ENCODE data around the gene NRG2. TPM values are rescaled to one million over a fixed set of nuclear protein-coding genes. Genes with fewer than 3 reads are reported as not detected.

NRG2 gene
- polyA plus RNA-seq, 3 donors = 0.01 TPM; not detected in 2

DNA sequence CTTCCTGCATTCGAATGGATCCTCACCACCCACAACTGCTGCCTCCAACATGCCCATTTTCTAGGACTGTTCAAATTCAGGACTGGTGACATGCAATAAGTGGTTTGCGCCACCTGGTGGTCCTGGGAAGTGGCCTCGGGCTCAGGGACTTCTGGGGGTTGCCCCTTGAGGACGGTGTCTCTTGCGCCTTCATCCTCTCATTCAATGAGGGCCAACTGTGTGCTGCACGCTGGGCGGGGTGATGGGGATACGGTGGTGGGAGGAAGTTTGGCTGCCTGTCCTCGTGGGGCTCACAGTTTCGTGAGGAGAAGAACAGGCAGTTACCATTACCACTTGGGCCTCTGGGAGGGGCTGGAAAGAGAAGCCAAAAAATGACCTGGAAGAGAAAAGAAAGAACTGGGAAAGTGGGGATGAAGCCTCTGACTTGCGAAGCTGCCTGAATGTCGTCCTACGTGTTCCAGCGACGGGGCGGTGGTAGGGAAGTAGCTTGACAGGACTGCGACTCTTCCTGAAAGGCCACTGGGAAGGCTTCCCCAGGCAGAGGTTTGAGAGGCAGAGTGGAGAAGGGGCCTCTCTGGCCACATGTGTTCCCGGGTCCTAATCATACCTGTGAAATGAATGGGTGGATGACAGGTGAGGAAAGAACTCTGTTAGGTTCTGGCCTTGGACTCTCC is 198.5 kb downstream of the NRG2 start:
- H3K36me3 Mint-ChIP-seq = no peaks in the 10 kb centered on the region
- Histone ChIP-seq H3K27ac (ENCODE audit: low read depth in 1 of 2, low read length in 2 of 2) (no peak overlapping the region), H3K4me2 (replicated peaks; ENCODE audit: extremely low read depth, low read length, poor library complexity, severe bottlenecking) (no peak overlapping the region), H3K4me3 (replicated peaks in 1 of 3; ENCODE audit: low read depth in 2 of 3, low read length in 3 of 3) (no peak overlapping the region), H3K9me3 (replicated peaks in 1 of 2; ENCODE audit: control insufficient read depth in 1 of 2, insufficient read depth in 1 of 2, low read length in 2 of 2) (peaks cover 0 to 11% of the 10 kb centered on the region in 2 donors), H3K79me2 (ENCODE audit: insufficient read depth, low read length) (no peaks in the 10 kb centered on the region), H3K9ac (ENCODE audit: insufficient read depth, low read length, poor library complexity, severe bottlenecking) (no peak overlapping the region), H4K20me1 (ENCODE audit: insufficient read depth, low read length) (no peaks in the 10 kb centered on the region), H3K36me3 (replicated peaks in 1 of 2; ENCODE audit: control insufficient read depth in 1 of 2, insufficient read depth in 2 of 2, low read length in 2 of 2) (no peaks in the 10 kb centered on the region), H3K4me1 (ENCODE audit: control insufficient read depth in 1 of 2, insufficient read depth in 2 of 2, low read length in 2 of 2) (peaks cover 3 to 7% of the 10 kb centered on the region in 2 donors), H3K27me3 (ENCODE audit: control insufficient read depth in 2 of 2, insufficient read depth in 2 of 2, low read length in 2 of 2) (peaks cover 24 to 35% of the 10 kb centered on the region in 2 donors), H2AFZ (ENCODE audit: insufficient read depth, low read depth, low read length, poor library complexity, severe bottlenecking) (no peak overlapping the region)
- peak; percentile 22 to 50 (median 23) for DNase-seq
- intact Hi-C loops (cut with micrococcal nuclease) = no loop called here
- peaks cover 8% of the 10 kb centered on the region for H3K4me1 Mint-ChIP-seq
- peak overlapping the region in 1 of 2 donors; percentile 19 for H3K4me3 Mint-ChIP-seq
- peaks cover 40 to 58% (median 41%) of the 10 kb centered on the region in 3 donors for H3K27me3 Mint-ChIP-seq (ENCODE audit: low read depth in 3 of 3)
- peak overlapping the region in 1 of 7 donors; percentile 31 for H3K27ac Mint-ChIP-seq
- H3K9me3 Mint-ChIP-seq = peaks cover 0 to 4% (median 1%) of the 10 kb centered on the region in 7 donors
- TF ChIP-seq, protein P1, sequence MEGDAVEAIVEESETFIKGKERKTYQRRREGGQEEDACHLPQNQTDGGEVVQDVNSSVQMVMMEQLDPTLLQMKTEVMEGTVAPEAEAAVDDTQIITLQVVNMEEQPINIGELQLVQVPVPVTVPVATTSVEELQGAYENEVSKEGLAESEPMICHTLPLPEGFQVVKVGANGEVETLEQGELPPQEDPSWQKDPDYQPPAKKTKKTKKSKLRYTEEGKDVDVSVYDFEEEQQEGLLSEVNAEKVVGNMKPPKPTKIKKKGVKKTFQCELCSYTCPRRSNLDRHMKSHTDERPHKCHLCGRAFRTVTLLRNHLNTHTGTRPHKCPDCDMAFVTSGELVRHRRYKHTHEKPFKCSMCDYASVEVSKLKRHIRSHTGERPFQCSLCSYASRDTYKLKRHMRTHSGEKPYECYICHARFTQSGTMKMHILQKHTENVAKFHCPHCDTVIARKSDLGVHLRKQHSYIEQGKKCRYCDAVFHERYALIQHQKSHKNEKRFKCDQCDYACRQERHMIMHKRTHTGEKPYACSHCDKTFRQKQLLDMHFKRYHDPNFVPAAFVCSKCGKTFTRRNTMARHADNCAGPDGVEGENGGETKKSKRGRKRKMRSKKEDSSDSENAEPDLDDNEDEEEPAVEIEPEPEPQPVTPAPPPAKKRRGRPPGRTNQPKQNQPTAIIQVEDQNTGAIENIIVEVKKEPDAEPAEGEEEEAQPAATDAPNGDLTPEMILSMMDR (IDR thresholded peaks at IDR 0.05) = peak; percentile 62
- 69% methylated on average over 12 of the region's 18 CpGs for WGBS (ENCODE audit: insufficient coverage)

DNA sequence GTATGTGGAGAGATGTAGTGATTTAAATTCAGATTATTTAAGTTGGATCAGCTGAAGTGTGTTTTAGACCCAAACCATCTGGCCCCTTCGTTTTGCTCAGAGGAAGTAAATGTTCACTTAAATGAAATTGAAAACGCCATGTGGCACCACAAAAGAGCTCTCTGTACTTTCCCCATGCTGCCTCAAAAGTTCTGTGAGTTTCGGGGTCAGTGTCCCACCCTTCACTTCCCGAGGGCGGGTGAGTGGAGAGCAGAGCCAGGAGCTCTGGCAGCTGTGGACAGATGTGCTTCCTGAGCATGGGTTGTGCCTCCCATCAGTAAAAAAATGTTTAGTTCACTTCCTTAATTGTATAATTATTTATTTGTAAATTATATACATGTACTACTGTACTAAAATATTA is 199.1 kb downstream of the NRG2 start:
- H3K4me2 ChIP-seq (replicated peaks; ENCODE audit: extremely low read depth, low read length, poor library complexity, severe bottlenecking) = no peak overlapping the region
- no peak overlapping the region for H3K9ac ChIP-seq (ENCODE audit: insufficient read depth, low read length, poor library complexity, severe bottlenecking)
- no peak overlapping the region for H3K27ac Mint-ChIP-seq
- H3K9me3 ChIP-seq (replicated peaks in 1 of 2; ENCODE audit: control insufficient read depth in 1 of 2, insufficient read depth in 1 of 2, low read length in 2 of 2) = peaks cover 0 to 11% of the 10 kb centered on the region in 2 donors
- H3K36me3 ChIP-seq (replicated peaks in 1 of 2; ENCODE audit: control insufficient read depth in 1 of 2, insufficient read depth in 2 of 2, low read length in 2 of 2) = no peaks in the 10 kb centered on the region
- H2AFZ ChIP-seq (ENCODE audit: insufficient read depth, low read depth, low read length, poor library complexity, severe bottlenecking) = no peak overlapping the region
- H4K20me1 ChIP-seq (ENCODE audit: insufficient read depth, low read length) = no peaks in the 10 kb centered on the region
- H3K27ac ChIP-seq (ENCODE audit: low read depth in 1 of 2, low read length in 2 of 2) = no peak overlapping the region
- no peaks in the 10 kb centered on the region for H3K79me2 ChIP-seq (ENCODE audit: insufficient read depth, low read length)
- peaks cover 22 to 28% of the 10 kb centered on the region in 2 donors for H3K27me3 ChIP-seq (ENCODE audit: control insufficient read depth in 2 of 2, insufficient read depth in 2 of 2, low read length in 2 of 2)
- H3K9me3 Mint-ChIP-seq = peaks cover 0 to 4% (median 1%) of the 10 kb centered on the region in 7 donors
- WGBS (ENCODE audit: insufficient coverage) = 18% methylated on average over 3 of the region's 5 CpGs
- intact Hi-C loops (cut with micrococcal nuclease) = no loop called here
- H3K4me1 ChIP-seq (ENCODE audit: control insufficient read depth in 1 of 2, insufficient read depth in 2 of 2, low read length in 2 of 2) = peaks cover 3 to 7% of the 10 kb centered on the region in 2 donors
- H3K4me1 Mint-ChIP-seq = peaks cover 7% of the 10 kb centered on the region
- DNase-seq = no peak
- TF ChIP-seq, protein P1 (IDR thresholded peaks at IDR 0.05) = no peak
- H3K4me3 Mint-ChIP-seq = no peak overlapping the region
- H3K27me3 Mint-ChIP-seq (ENCODE audit: low read depth in 3 of 3) = peaks cover 34 to 52% (median 36%) of the 10 kb centered on the region in 3 donors
- H3K4me3 ChIP-seq (replicated peaks in 1 of 3; ENCODE audit: low read depth in 2 of 3, low read length in 3 of 3) = no peak overlapping the region
- no peaks in the 10 kb centered on the region for H3K36me3 Mint-ChIP-seq
